Smooth muscle cell (in vitro differentiated cells): ENCODE data around the gene RNASEL. TPM values are rescaled to one million over a fixed set of nuclear protein-coding genes. Genes with fewer than 3 reads are reported as not detected.
"Not testable (repeated sequence)": the region's sequence is repeated elsewhere in the genome, so short reads cannot be mapped to it uniquely, and the experiment has no call there.

Experiments used
- DNase-seq: peaks from one replicate; lab custom pipeline; 2025; ENCODE audit not compliant: unreplicated experiment; lab: John Stamatoyannopoulos, UW
- H2AFZ ChIP-seq: fragments of 200-600 bp; sonication (generic); 2 replicates; pipeline ENCODE4 v1.6.0; 2016; ENCODE audit warnings: antibody characterized with exemption, low read depth, mild to moderate bottlenecking
- H3F3A ChIP-seq: fragments of 200-600 bp; sonication (generic); 2 replicates; pipeline ENCODE4 v1.6.0; 2017; ENCODE audit warnings: antibody characterized with exemption, low read depth
- H3K27ac ChIP-seq: fragments of 200-600 bp; sonication (generic); 2 replicates; pipeline ENCODE4 v1.5.1; 2016; ENCODE audit warnings: low read depth, mild to moderate bottlenecking
- H3K27me3 ChIP-seq: fragments of 200-600 bp; sonication (generic); 2 replicates; pipeline ENCODE4 v1.6.1; 2016; ENCODE audit warnings: low read depth, mild to moderate bottlenecking
- H3K36me3 ChIP-seq: fragments of 200-600 bp; sonication (generic); 2 replicates; pipeline ENCODE4 v1.5.1; 2016; ENCODE audit warnings: low read depth
- H3K4me1 ChIP-seq: fragments of 200-600 bp; sonication (generic); 2 replicates; pipeline ENCODE4 v1.5.1; 2016; ENCODE audit warnings: low read depth
- H3K4me2 ChIP-seq: fragments of 200-600 bp; sonication (generic); 2 replicates; pipeline ENCODE4 v1.6.0; 2016; ENCODE audit warnings: mild to moderate bottlenecking
- H3K4me3 ChIP-seq: fragments of 200-600 bp; sonication (generic); 2 replicates; pipeline ENCODE4 v1.5.1; 2016; ENCODE audit warnings: mild to moderate bottlenecking
- H3K79me2 ChIP-seq: fragments of 200-600 bp; sonication (generic); 2 replicates; pipeline ENCODE4 v1.6.0; 2016; ENCODE audit warnings: low read depth, mild to moderate bottlenecking
- H3K9ac ChIP-seq: fragments of 200-600 bp; sonication (generic); 2 replicates; pipeline ENCODE4 v1.6.0; 2016; ENCODE audit warnings: low read depth
- H3K9me3 ChIP-seq: fragments of 200-600 bp; sonication (generic); replicated peaks from 2 replicates; pipeline ENCODE4 v1.5.1; 2016; ENCODE audit warnings: low read depth
- H4K20me1 ChIP-seq: fragments of 200-600 bp; sonication (generic); 2 replicates; pipeline ENCODE4 v1.6.0; 2016; ENCODE audit warnings: low read depth
- WGBS: methylation state at CpG from one replicate; pipeline ENCODE4 v1.1.7; 2016; ENCODE audit warnings: low lambda C conversion rate; 5-methylcytosine and 5-hydroxymethylcytosine counted together
- polyA plus RNA-seq: library from polyadenylated mRNA; unstranded; fragments of >200 nt; fragmentation: Nextera tagmentation; extraction: Ambion mirVana; gene quantifications from 2 replicates; pipeline ENCODE4 v1.2.1, GENCODE V29; 2016
- total RNA-seq: library from RNA; depleted of rRNA; stranded (reverse); fragments of >200 nt; gene quantifications from 2 replicates; pipeline ENCODE4 v1.2.3, GENCODE V29; 2014
- TF ChIP-seq, protein P1 (sequence below): fragments of 200-600 bp; sonication (generic); IDR thresholded peaks from 2 replicates; pipeline ENCODE4 v1.5.1; 2017; ENCODE audit warnings: borderline replicate concordance, mild to moderate bottlenecking, antibody characterized with exemption; ENCODE audit not compliant: insufficient read depth, poor library complexity, severe bottlenecking

The RNASEL gene
- total and polyA plus RNA-seq, 2 experiments from 2014 or later = 4.5 to 4.7 TPM

DNA sequence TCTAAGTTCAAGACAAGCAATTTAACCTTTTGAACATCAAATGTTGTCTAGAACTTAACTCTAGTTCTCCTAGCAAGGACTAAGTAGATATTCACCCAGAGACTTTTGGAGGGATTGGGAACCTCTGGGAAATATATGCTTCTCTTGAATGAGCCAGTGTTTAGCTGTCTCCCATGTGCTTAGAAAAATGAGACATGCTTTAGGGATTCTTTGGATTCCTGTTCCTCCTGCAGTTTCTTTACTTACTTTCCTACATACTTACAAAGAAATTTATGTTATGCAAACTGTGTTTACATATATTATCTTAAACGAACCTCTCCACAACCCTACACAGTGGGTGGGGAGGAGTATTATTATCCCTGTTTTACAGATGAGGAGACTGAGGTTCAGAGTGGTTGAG, 39.2 kb downstream of the RNASEL start:
- 58% methylated on average over 1 of the region's 1 CpG for WGBS
- no peak for DNase-seq
- no peak overlapping the region for H2AFZ ChIP-seq

DNA sequence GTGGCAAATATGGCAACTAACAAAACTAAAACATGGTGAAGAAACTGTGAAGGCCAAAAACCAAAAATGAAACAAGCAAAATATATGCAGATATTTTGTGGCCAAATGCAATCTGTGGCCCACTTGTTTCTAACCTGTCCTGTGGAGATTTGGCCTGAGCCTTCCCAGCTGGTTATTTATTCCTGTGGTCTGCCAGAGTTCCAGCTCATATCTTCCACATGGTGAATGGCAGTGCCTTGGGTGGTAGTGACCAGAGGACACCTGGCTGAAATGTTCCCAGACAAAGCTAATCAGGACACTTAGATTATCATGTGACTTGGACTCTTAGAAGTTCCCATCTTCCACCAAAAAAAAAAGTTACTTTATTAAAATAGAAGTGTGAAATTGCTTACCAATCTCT, 39.7 kb downstream of the RNASEL start:
- Histone ChIP-seq H2AFZ (no peak overlapping the region), H4K20me1 (no peaks in the 10 kb centered on the region), H3K9me3 (no peaks in the 10 kb centered on the region), H3K79me2 (no peaks in the 10 kb centered on the region), H3K36me3 (no peaks in the 10 kb centered on the region), H3K9ac (no peak overlapping the region), H3K4me1 (no peaks in the 10 kb centered on the region), H3K4me2 (no peak overlapping the region), H3K27ac (no peak overlapping the region), H3K27me3 (no peaks in the 10 kb centered on the region), H3F3A (no peaks in the 10 kb centered on the region), H3K4me3 (no peak overlapping the region)
- TF ChIP-seq, protein P1, sequence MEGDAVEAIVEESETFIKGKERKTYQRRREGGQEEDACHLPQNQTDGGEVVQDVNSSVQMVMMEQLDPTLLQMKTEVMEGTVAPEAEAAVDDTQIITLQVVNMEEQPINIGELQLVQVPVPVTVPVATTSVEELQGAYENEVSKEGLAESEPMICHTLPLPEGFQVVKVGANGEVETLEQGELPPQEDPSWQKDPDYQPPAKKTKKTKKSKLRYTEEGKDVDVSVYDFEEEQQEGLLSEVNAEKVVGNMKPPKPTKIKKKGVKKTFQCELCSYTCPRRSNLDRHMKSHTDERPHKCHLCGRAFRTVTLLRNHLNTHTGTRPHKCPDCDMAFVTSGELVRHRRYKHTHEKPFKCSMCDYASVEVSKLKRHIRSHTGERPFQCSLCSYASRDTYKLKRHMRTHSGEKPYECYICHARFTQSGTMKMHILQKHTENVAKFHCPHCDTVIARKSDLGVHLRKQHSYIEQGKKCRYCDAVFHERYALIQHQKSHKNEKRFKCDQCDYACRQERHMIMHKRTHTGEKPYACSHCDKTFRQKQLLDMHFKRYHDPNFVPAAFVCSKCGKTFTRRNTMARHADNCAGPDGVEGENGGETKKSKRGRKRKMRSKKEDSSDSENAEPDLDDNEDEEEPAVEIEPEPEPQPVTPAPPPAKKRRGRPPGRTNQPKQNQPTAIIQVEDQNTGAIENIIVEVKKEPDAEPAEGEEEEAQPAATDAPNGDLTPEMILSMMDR = no peak
- no peak for DNase-seq

More for the DNA sequence above, 39.2 kb downstream of the RNASEL start:
- Histone ChIP-seq H3K27me3 (no peaks in the 10 kb centered on the region), H4K20me1 (no peaks in the 10 kb centered on the region), H3K36me3 (no peaks in the 10 kb centered on the region), H3K27ac (no peak overlapping the region), H3K9me3 (no peaks in the 10 kb centered on the region), H3F3A (no peaks in the 10 kb centered on the region), H3K79me2 (no peaks in the 10 kb centered on the region), H3K4me2 (no peak overlapping the region), H3K4me1 (no peaks in the 10 kb centered on the region), H3K4me3 (no peak overlapping the region), H3K9ac (no peak overlapping the region)
- TF ChIP-seq, protein P1 = no peak

DNA sequence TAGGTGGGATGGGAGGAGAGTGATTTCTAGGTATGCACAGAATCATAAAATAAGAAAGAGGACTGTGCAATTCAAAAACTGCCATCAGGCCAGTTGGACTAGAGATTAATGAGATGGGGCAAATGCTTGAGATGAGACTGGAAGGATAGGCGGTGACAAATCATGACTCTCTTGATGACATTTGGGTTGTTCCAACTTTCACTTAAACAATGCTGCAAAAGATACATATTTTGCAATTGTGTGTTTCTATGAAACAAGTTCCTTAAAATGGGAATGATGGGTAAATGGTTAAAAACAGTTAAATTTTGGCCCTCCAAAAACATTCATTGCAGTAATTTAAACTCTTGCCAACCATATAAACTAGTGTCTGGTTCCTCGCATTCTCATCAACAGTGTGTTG, 55.2 kb downstream of the RNASEL start:
- Histone ChIP-seq H3K4me2 (no peak overlapping the region), H4K20me1 (no peaks in the 10 kb centered on the region), H3F3A (no peaks in the 10 kb centered on the region), H2AFZ (no peak overlapping the region), H3K9ac (no peak overlapping the region), H3K4me1 (no peaks in the 10 kb centered on the region), H3K4me3 (no peak overlapping the region), H3K79me2 (no peaks in the 10 kb centered on the region), H3K9me3 (no peaks in the 10 kb centered on the region), H3K36me3 (no peaks in the 10 kb centered on the region), H3K27ac (no peak overlapping the region), H3K27me3 (no peaks in the 10 kb centered on the region)
- 95% methylated on average over 2 of the region's 2 CpGs for WGBS
- no peak for DNase-seq
- TF ChIP-seq, protein P1 = no peak

DNA sequence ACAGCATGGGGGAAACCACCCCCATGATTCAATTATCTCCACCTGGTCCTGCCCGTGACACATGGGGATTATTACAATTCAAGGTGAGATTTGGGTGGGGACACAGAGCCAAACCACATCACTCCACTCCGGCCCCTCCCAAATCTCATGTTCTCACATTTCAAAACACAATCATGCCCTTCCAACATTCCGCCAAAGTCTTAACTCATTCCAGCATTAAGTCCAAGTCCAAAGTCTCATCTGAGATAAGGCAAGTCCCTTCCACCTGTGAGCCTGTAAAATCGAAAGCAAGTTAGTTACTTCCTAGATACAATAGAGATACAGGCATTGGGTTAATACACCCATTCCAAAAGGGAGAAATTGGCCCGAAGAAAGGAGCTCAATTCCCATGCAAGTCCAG, 60.9 kb downstream of the RNASEL start:
- 89% methylated on average over 5 of the region's 5 CpGs for WGBS
- H4K20me1 ChIP-seq, H3K36me3 ChIP-seq, H3K9ac ChIP-seq, H3K27me3 ChIP-seq, H3F3A ChIP-seq, DNase-seq, H2AFZ ChIP-seq, H3K27ac ChIP-seq, H3K4me1 ChIP-seq, H3K9me3 ChIP-seq, H3K4me3 ChIP-seq, H3K4me2 ChIP-seq, H3K79me2 ChIP-seq: not testable (repeated sequence)
